Stimulated activated CD4-positive, alpha-beta T cell treated with anti-CD3 and anti-CD28 coated beads, Interleukin-1b, Interleukin-23, amount 100 ng/mL, for 24 hours (primary cell): ENCODE measurements around the gene TYSND1.
"Not testable (repeated sequence)": the region's sequence is repeated elsewhere in the genome, so short reads cannot be mapped to it uniquely, and the experiment has no call there.

ENCODE experiments used
- DNase-seq, 4 experiments: peaks; one replicate each; pipeline ENCODE4 v3.0.0-alpha.2; 2020; ENCODE audit warnings: low read depth in 4 of 4, low spot score in 1 of 4

TYSND1 gene

GRCh38 chr10:70135684-70136083 lies 10.8 kb downstream of the TYSND1 start:
- no peak for DNase-seq

- DNase-seq = no peak
Measured at GRCh38 chr10:70135046-70135445, 11.5 kb downstream of the TYSND1 start.

GRCh38 chr10:70132098-70133029 lies 14.1 kb downstream of the TYSND1 start, which contains the start of gene AIFM2:
TSS of gene AIFM2 (minus strand) at chr10:70132825. CDS start at chr10:70124084, 8,741 bp downstream.
- DNase-seq = peak in 2 of 4 experiments; percentile 11 to 17

GRCh38 chr10:70131560-70131937 lies 15.0 kb downstream of the TYSND1 start:
- no peak for DNase-seq

GRCh38 chr10:70130878-70131559 lies 15.5 kb downstream of the TYSND1 start:
- no peak for DNase-seq

- DNase-seq = no peak
Measured at GRCh38 chr10:70126700-70127395, 19.7 kb downstream of the TYSND1 start.

GRCh38 chr10:70125918-70126552 lies 20.5 kb downstream of the TYSND1 start:
- DNase-seq = no peak

- DNase-seq = no peak
Measured at GRCh38 chr10:70124918-70125317, 21.6 kb downstream of the TYSND1 start.

- DNase-seq = no peak
Measured at GRCh38 chr10:70124415-70124814, 22.1 kb downstream of the TYSND1 start.

- no peak for DNase-seq
Measured at GRCh38 chr10:70123817-70124216, 22.7 kb downstream of the TYSND1 start.

- DNase-seq = not testable (repeated sequence)
Measured at GRCh38 chr10:70123166-70123565, 23.3 kb downstream of the TYSND1 start.

- DNase-seq = no peak
Measured at GRCh38 chr10:70122742-70123141, 23.8 kb downstream of the TYSND1 start.

GRCh38 chr10:70121281-70121949 lies 25.1 kb downstream of the TYSND1 start:
- no peak for DNase-seq

- DNase-seq = no peak
Measured at GRCh38 chr10:70120417-70120816, 26.1 kb downstream of the TYSND1 start.

- DNase-seq = no peak
Measured at GRCh38 chr10:70119623-70120022, 26.9 kb downstream of the TYSND1 start.

- no peak for DNase-seq
Measured at GRCh38 chr10:70119197-70119596, 27.3 kb downstream of the TYSND1 start.

- DNase-seq = no peak
Measured at GRCh38 chr10:70118196-70118595, 28.3 kb downstream of the TYSND1 start.

GRCh38 chr10:70117646-70118045 lies 28.9 kb downstream of the TYSND1 start:
- no peak for DNase-seq

GRCh38 chr10:70115948-70116682 lies 30.4 kb downstream of the TYSND1 start:
- DNase-seq = peak in 3 of 4 experiments; percentile 21 to 44 (median 22)

- DNase-seq = no peak
Measured at GRCh38 chr10:70114902-70115301, 31.6 kb downstream of the TYSND1 start.
